Measurements from ENCODE around the gene TOMM34.

TOMM34 gene

GRCh38 chr20:44973053-44973452, 12.9 kb upstream of the TOMM34 start:
- no peak overlapping the region for H3K4me3 ChIP-seq (ENCODE audit: low read length in 2 of 2)
- DNase-seq (ENCODE audit: low spot score): no peak
- no peak overlapping the region for H3K9ac ChIP-seq (ENCODE audit: low read depth, low read length, poor library complexity)
- H4K91ac ChIP-seq (ENCODE audit: low read depth, low read length, poor library complexity): no peak overlapping the region
- H2BK120ac ChIP-seq (ENCODE audit: low read depth, low read length): no peak overlapping the region
- H3K79me1 ChIP-seq (ENCODE audit: low read depth, low read length): no peaks in the 10 kb centered on the region
- no peak overlapping the region for H2BK15ac ChIP-seq (ENCODE audit: low read length)
- H3K4me2 ChIP-seq (ENCODE audit: insufficient read depth, low read length, poor library complexity, severe bottlenecking): no peak overlapping the region
- H3K18ac ChIP-seq (ENCODE audit: low read length): no peak overlapping the region
- H3K27me3 ChIP-seq (ENCODE audit: control insufficient read depth in 3 of 3, insufficient read depth in 3 of 3, low read depth in 1 of 3, low read length in 3 of 3): no peaks in the 10 kb centered on the region
- no peak overlapping the region for H2BK5ac ChIP-seq (ENCODE audit: low read length)
- no peaks in the 10 kb centered on the region for H3K9me3 ChIP-seq (replicated peaks in 1 of 2; ENCODE audit: control insufficient read depth in 2 of 2, insufficient read depth in 1 of 2, low read depth in 1 of 2, low read length in 2 of 2)
- no peak overlapping the region for H2BK12ac ChIP-seq (ENCODE audit: low read length)
- no peak overlapping the region for H3K27ac ChIP-seq (replicated peaks; ENCODE audit: low read length)
- no CpG with 5 or more reads among the region's 2 CpGs for WGBS, 2 donors (ENCODE audit: extremely low coverage in 2 of 2, insufficient read length in 2 of 2, insufficient replicate concordance in 1 of 2)
- no peak overlapping the region for H3K14ac ChIP-seq (ENCODE audit: low read length)
- H2AFZ ChIP-seq (ENCODE audit: low read length): no peak overlapping the region
- H3K4ac ChIP-seq (ENCODE audit: low read length): no peak overlapping the region
- no peak overlapping the region for H3K23ac ChIP-seq (ENCODE audit: low read depth, low read length, poor library complexity)
- no peaks in the 10 kb centered on the region for H3K4me1 ChIP-seq (ENCODE audit: control insufficient read depth in 2 of 2, insufficient read depth in 1 of 2, low read depth in 1 of 2, low read length in 2 of 2)
- peaks cover 4 to 64% of the 10 kb centered on the region in 2 donors for H3K36me3 ChIP-seq (replicated peaks in 1 of 2; ENCODE audit: control insufficient read depth in 2 of 2, insufficient read depth in 2 of 2, low read length in 2 of 2)
- H4K8ac ChIP-seq (ENCODE audit: low read depth, low read length): no peak overlapping the region
- no peak overlapping the region for H2AK5ac ChIP-seq (ENCODE audit: low read depth, low read length)

DNA sequence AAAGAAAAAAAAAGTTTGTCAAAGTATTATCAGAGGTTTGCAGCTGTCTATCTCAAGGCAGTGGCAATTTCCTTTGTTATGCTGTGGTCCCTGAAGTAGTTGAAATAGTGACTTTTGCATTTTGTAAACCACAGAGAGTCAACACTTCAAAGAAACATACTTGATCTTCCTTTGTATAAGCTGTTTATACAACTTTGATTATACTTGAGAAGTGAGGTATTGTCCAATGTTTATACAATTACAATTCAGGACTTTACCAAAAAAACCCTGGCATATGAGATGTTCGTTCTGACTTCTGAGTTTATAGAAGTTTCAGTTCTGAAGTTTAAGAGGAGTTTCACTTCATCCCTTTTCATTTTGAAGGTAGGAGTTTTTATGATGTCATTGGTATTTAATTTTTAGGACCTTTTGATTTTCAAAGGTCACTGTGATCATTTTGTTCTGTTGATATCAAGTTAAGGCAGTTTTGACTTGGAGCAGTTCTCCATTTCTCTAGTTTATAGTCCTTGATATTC, 10.1 kb upstream of the TOMM34 start:
- no peak overlapping the region for H3K4me3 ChIP-seq (ENCODE audit: low read length in 2 of 2)
- H3K4ac ChIP-seq (ENCODE audit: low read length): no peak overlapping the region
- no peak overlapping the region for H3K14ac ChIP-seq (ENCODE audit: low read length)
- H2BK5ac ChIP-seq (ENCODE audit: low read length): no peak overlapping the region
- H3K23ac ChIP-seq (ENCODE audit: low read depth, low read length, poor library complexity): no peak overlapping the region
- DNase-seq (ENCODE audit: low spot score): no peak
- no peak overlapping the region for H3K9ac ChIP-seq (ENCODE audit: low read depth, low read length, poor library complexity)
- no peak overlapping the region for H3K18ac ChIP-seq (ENCODE audit: low read length)
- H2AFZ ChIP-seq (ENCODE audit: low read length): no peak overlapping the region
- H3K27ac ChIP-seq (replicated peaks; ENCODE audit: low read length): no peak overlapping the region
- H3K27me3 ChIP-seq (ENCODE audit: control insufficient read depth in 3 of 3, insufficient read depth in 3 of 3, low read depth in 1 of 3, low read length in 3 of 3): no peaks in the 10 kb centered on the region
- no peak overlapping the region for H4K91ac ChIP-seq (ENCODE audit: low read depth, low read length, poor library complexity)
- no peak overlapping the region for H2BK15ac ChIP-seq (ENCODE audit: low read length)
- H4K8ac ChIP-seq (ENCODE audit: low read depth, low read length): no peak overlapping the region
- peaks cover 1% of the 10 kb centered on the region for H3K79me1 ChIP-seq (ENCODE audit: low read depth, low read length)
- H3K9me3 ChIP-seq (replicated peaks in 1 of 2; ENCODE audit: control insufficient read depth in 2 of 2, insufficient read depth in 1 of 2, low read depth in 1 of 2, low read length in 2 of 2): no peaks in the 10 kb centered on the region
- H3K36me3 ChIP-seq (replicated peaks in 1 of 2; ENCODE audit: control insufficient read depth in 2 of 2, insufficient read depth in 2 of 2, low read length in 2 of 2): peaks cover 3 to 39% of the 10 kb centered on the region in 2 donors
- peaks cover 4 to 6% of the 10 kb centered on the region in 2 donors for H3K4me1 ChIP-seq (ENCODE audit: control insufficient read depth in 2 of 2, insufficient read depth in 1 of 2, low read depth in 1 of 2, low read length in 2 of 2)
- WGBS, 2 donors (ENCODE audit: extremely low coverage in 2 of 2, insufficient read length in 2 of 2, insufficient replicate concordance in 1 of 2): no CpG with 5 or more reads among the region's 1 CpG
- H2BK120ac ChIP-seq (ENCODE audit: low read depth, low read length): no peak overlapping the region
- H3K4me2 ChIP-seq (ENCODE audit: insufficient read depth, low read length, poor library complexity, severe bottlenecking): no peak overlapping the region
- no peak overlapping the region for H2BK12ac ChIP-seq (ENCODE audit: low read length)
- no peak overlapping the region for H2AK5ac ChIP-seq (ENCODE audit: low read depth, low read length)

DNA sequence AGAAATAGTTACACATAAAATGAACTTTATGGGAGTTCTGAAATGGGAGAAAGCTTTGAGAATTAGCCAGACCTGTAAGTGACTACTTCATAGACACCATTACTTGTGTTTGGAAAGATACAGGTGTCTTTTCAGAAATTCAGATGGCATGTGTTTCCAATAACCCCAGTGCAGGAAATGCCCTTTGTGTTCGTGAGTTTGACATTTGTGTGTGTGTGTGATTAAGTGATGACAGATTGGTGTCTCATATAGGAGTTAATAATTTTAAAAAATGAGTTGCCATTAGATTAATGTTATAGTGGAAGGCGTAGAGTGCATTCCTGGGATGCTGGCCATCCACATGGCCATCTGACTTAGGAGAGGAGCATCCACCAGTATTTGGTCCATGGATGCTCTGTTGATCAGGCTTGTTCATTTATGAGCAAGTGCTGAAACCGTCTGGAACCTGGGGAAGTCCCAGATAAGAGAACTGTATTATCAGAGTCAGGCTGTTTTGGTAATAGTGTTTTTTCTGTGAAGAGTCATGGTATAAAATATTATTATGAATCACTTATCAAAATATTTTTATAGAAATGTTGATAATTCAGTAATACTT, 9.2 kb upstream of the TOMM34 start:
- H2AK5ac ChIP-seq (ENCODE audit: low read depth, low read length): no peak overlapping the region
- WGBS, 2 donors (ENCODE audit: extremely low coverage in 2 of 2, insufficient read length in 2 of 2, insufficient replicate concordance in 1 of 2): no CpG with 5 or more reads among the region's 3 CpGs
- no peak overlapping the region for H2BK15ac ChIP-seq (ENCODE audit: low read length)
- peaks cover 0 to 30% of the 10 kb centered on the region in 2 donors for H3K36me3 ChIP-seq (replicated peaks in 1 of 2; ENCODE audit: control insufficient read depth in 2 of 2, insufficient read depth in 2 of 2, low read length in 2 of 2)
- no peak for DNase-seq (ENCODE audit: low spot score)
- H4K91ac ChIP-seq (ENCODE audit: low read depth, low read length, poor library complexity): no peak overlapping the region
- no peak overlapping the region for H3K23ac ChIP-seq (ENCODE audit: low read depth, low read length, poor library complexity)
- no peak overlapping the region for H3K4me2 ChIP-seq (ENCODE audit: insufficient read depth, low read length, poor library complexity, severe bottlenecking)
- no peak overlapping the region for H3K14ac ChIP-seq (ENCODE audit: low read length)
- H3K18ac ChIP-seq (ENCODE audit: low read length): no peak overlapping the region
- H3K4me3 ChIP-seq (ENCODE audit: low read length in 2 of 2): no peak overlapping the region
- H3K9me3 ChIP-seq (replicated peaks in 1 of 2; ENCODE audit: control insufficient read depth in 2 of 2, insufficient read depth in 1 of 2, low read depth in 1 of 2, low read length in 2 of 2): no peaks in the 10 kb centered on the region
- no peak overlapping the region for H2BK120ac ChIP-seq (ENCODE audit: low read depth, low read length)
- no peak overlapping the region for H3K4ac ChIP-seq (ENCODE audit: low read length)
- no peak overlapping the region for H2BK5ac ChIP-seq (ENCODE audit: low read length)
- H3K9ac ChIP-seq (ENCODE audit: low read depth, low read length, poor library complexity): no peak overlapping the region
- H3K27ac ChIP-seq (replicated peaks; ENCODE audit: low read length): no peak overlapping the region
- no peaks in the 10 kb centered on the region for H3K27me3 ChIP-seq (ENCODE audit: control insufficient read depth in 3 of 3, insufficient read depth in 3 of 3, low read depth in 1 of 3, low read length in 3 of 3)
- H3K79me1 ChIP-seq (ENCODE audit: low read depth, low read length): peaks cover 1% of the 10 kb centered on the region
- no peak overlapping the region for H4K8ac ChIP-seq (ENCODE audit: low read depth, low read length)
- no peak overlapping the region for H2BK12ac ChIP-seq (ENCODE audit: low read length)
- H3K4me1 ChIP-seq (ENCODE audit: control insufficient read depth in 2 of 2, insufficient read depth in 1 of 2, low read depth in 1 of 2, low read length in 2 of 2): peaks cover 4 to 6% of the 10 kb centered on the region in 2 donors
- H2AFZ ChIP-seq (ENCODE audit: low read length): no peak overlapping the region

DNA sequence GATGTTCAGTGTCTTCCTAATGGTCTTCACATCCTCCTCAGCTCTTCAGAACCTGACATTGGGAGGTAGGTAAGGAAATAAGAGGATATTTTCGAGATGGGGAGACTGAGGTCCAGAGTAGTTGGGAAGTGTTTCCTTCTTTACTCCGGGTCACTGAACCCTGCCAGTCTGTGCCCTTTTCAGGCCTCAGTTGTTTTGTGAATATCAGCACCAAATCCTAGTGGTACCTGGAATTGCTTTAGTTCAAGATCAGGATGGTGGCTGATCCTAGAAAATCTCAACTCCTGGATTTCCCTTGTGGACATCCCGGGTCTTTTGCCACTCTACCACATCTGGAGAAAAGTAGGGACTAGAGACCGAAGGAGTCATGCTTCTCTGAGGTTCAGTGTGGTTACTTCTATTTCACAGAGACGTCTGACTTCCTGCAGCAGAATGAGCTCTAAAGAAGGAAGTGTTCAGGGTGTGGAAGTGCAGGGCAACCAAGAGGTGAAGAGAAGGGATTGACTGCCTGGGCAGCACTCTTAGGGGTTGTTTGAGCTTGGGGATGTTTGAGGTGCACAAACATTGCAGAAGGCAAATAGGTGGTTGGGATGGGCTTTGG, 7.1 kb upstream of the TOMM34 start:
- DNase-seq (ENCODE audit: low spot score): no peak

More for the DNA sequence above, 7.1 kb upstream of the TOMM34 start:
- Histone ChIP-seq H2BK120ac (ENCODE audit: low read depth, low read length) (no peak overlapping the region), H3K14ac (ENCODE audit: low read length) (no peak overlapping the region), H3K9ac (ENCODE audit: low read depth, low read length, poor library complexity) (peak overlapping the region; percentile 98), H2BK12ac (ENCODE audit: low read length) (no peak overlapping the region), H3K18ac (ENCODE audit: low read length) (no peak overlapping the region), H4K91ac (ENCODE audit: low read depth, low read length, poor library complexity) (no peak overlapping the region), H2AK5ac (ENCODE audit: low read depth, low read length) (no peak overlapping the region), H3K4me1 (ENCODE audit: control insufficient read depth in 2 of 2, insufficient read depth in 1 of 2, low read depth in 1 of 2, low read length in 2 of 2) (peaks cover 6% of the 10 kb centered on the region in 2 donors), H3K27ac (replicated peaks; ENCODE audit: low read length) (no peak overlapping the region), H3K4ac (ENCODE audit: low read length) (no peak overlapping the region), H2BK5ac (ENCODE audit: low read length) (no peak overlapping the region), H3K9me3 (replicated peaks in 1 of 2; ENCODE audit: control insufficient read depth in 2 of 2, insufficient read depth in 1 of 2, low read depth in 1 of 2, low read length in 2 of 2) (no peaks in the 10 kb centered on the region), H3K23ac (ENCODE audit: low read depth, low read length, poor library complexity) (no peak overlapping the region), H2BK15ac (ENCODE audit: low read length) (no peak overlapping the region), H2AFZ (ENCODE audit: low read length) (no peak overlapping the region), H4K8ac (ENCODE audit: low read depth, low read length) (no peak overlapping the region), H3K4me3 (ENCODE audit: low read length in 2 of 2) (peak overlapping the region; percentile 90 to 97), H3K36me3 (replicated peaks in 1 of 2; ENCODE audit: control insufficient read depth in 2 of 2, insufficient read depth in 2 of 2, low read length in 2 of 2) (peaks cover 0 to 9% of the 10 kb centered on the region in 2 donors), H3K4me2 (ENCODE audit: insufficient read depth, low read length, poor library complexity, severe bottlenecking) (peak overlapping the region; percentile 70), H3K27me3 (ENCODE audit: control insufficient read depth in 3 of 3, insufficient read depth in 3 of 3, low read depth in 1 of 3, low read length in 3 of 3) (no peaks in the 10 kb centered on the region), H3K79me1 (ENCODE audit: low read depth, low read length) (peaks cover 1% of the 10 kb centered on the region)
- WGBS, 2 donors (ENCODE audit: extremely low coverage in 2 of 2, insufficient read length in 2 of 2, insufficient replicate concordance in 1 of 2): no CpG with 5 or more reads among the region's 5 CpGs
